Retinal pigment epithelial cell (primary cell): ENCODE measurements around the gene DUOX1.

Source experiments
- DNase-seq: peaks from one replicate; pipeline ENCODE4 v3.0.0-alpha.2; 2010; ENCODE audit warnings: low read depth
- H3K4me3 ChIP-seq: 2 replicates; pipeline ENCODE4 v1.5.1; 2011; ENCODE audit warnings: mild to moderate bottlenecking, low read length, control low read depth, moderate library complexity
- CTCF ChIP-seq: conservative IDR thresholded peaks from 2 replicates; pipeline ENCODE4 v1.5.1; 2011; ENCODE audit warnings: low read depth, low read length, control low read depth, inconsistent platforms

Gene DUOX1

GRCh38 chr15:45089712-45090373, 40.0 kb upstream of the DUOX1 start:
- no peak for DNase-seq
- no peak for TF ChIP-seq CTCF

GRCh38 chr15:45091161-45091560, 38.6 kb upstream of the DUOX1 start:
- no peak for DNase-seq
- H3K4me3 ChIP-seq = no peak overlapping the region
- TF ChIP-seq CTCF = no peak

More at GRCh38 chr15:45089712-45090373, 40.0 kb upstream of the DUOX1 start:
- H3K4me3 ChIP-seq = no peak overlapping the region

GRCh38 chr15:45091576-45091975, 38.2 kb upstream of the DUOX1 start:
- DNase-seq = no peak
- H3K4me3 ChIP-seq = no peak overlapping the region
- no peak for TF ChIP-seq CTCF

GRCh38 chr15:45093013-45093412, 36.8 kb upstream of the DUOX1 start:
- H3K4me3 ChIP-seq = no peak overlapping the region
- no peak for DNase-seq
- no peak for TF ChIP-seq CTCF

GRCh38 chr15:45093622-45094357, 36.0 kb upstream of the DUOX1 start:
- H3K4me3 ChIP-seq = no peak overlapping the region
- no peak for TF ChIP-seq CTCF

GRCh38 chr15:45094358-45094730, 35.5 kb upstream of the DUOX1 start:
- no peak for TF ChIP-seq CTCF
- no peak for DNase-seq
- no peak overlapping the region for H3K4me3 ChIP-seq

More at GRCh38 chr15:45093622-45094357, 36.0 kb upstream of the DUOX1 start:
- no peak for DNase-seq

- no peak for TF ChIP-seq CTCF
- no peak for DNase-seq
- no peak overlapping the region for H3K4me3 ChIP-seq
Measured at GRCh38 chr15:45095661-45096060, 34.1 kb upstream of the DUOX1 start.
